ENCODE measurements around the gene CORO2A. TPM values are rescaled to one million over a fixed set of nuclear protein-coding genes. Genes with fewer than 3 reads are reported as not detected.

Gene CORO2A
- total and polyA plus RNA-seq, 10 of the 15 experiments (the other 5 are each of a cell fraction or from before 2014, with no cell fraction given), result 1.0 to 5.3 (median 3.5) TPM

DNA sequence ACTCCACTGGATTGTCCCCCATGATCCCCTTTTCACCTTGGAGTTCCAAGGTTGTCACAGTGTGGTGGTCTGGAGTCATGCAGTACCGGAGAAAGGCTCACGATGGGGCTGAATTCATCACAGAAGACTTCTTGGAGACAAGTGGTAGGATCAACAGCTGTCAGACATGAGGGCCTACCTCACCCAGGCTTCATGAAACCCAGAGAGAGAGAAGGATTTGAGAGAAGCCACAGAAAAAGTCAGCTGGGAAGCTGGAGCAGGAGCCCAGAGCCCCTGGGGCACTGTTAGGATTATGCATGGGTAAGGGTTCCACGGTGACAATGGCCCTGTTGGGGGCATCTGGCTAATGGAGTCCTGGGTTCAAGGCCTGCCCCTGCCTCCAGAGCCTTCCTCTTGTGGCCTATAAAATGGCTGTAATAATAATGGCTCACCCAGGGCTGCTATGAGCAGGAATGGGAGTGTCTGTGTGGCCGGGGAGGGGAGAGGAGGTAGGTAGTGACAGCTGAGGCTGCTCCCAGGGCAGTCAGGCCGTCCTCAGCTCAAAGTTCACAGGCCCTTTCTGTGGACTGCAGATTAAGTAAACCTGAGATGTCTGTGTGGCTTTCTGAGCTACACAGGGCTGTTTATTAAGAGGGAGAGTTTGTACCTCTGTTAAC, 74.3 kb downstream of the CORO2A start (continued):
- TF ChIP-seq, protein P1, sequence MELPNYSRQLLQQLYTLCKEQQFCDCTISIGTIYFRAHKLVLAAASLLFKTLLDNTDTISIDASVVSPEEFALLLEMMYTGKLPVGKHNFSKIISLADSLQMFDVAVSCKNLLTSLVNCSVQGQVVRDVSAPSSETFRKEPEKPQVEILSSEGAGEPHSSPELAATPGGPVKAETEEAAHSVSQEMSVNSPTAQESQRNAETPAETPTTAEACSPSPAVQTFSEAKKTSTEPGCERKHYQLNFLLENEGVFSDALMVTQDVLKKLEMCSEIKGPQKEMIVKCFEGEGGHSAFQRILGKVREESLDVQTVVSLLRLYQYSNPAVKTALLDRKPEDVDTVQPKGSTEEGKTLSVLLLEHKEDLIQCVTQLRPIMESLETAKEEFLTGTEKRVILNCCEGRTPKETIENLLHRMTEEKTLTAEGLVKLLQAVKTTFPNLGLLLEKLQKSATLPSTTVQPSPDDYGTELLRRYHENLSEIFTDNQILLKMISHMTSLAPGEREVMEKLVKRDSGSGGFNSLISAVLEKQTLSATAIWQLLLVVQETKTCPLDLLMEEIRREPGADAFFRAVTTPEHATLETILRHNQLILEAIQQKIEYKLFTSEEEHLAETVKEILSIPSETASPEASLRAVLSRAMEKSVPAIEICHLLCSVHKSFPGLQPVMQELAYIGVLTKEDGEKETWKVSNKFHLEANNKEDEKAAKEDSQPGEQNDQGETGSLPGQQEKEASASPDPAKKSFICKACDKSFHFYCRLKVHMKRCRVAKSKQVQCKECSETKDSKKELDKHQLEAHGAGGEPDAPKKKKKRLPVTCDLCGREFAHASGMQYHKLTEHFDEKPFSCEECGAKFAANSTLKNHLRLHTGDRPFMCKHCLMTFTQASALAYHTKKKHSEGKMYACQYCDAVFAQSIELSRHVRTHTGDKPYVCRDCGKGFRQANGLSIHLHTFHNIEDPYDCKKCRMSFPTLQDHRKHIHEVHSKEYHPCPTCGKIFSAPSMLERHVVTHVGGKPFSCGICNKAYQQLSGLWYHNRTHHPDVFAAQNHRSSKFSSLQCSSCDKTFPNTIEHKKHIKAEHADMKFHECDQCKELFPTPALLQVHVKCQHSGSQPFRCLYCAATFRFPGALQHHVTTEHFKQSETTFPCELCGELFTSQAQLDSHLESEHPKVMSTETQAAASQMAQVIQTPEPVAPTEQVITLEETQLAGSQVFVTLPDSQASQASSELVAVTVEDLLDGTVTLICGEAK (IDR thresholded peaks at IDR 0.05; ENCODE audit: borderline replicate concordance), result 0 out of 2 replicates have a peak, but pooled peaks have one; percentile 11
- TF ChIP-seq POLR2AphosphoS2 (IDR thresholded peaks at IDR 0.05; ENCODE audit: low read depth, low read length) (no peak), CEBPB (IDR thresholded peaks at IDR 0.05; ENCODE audit: borderline replicate concordance in 1 of 2, low read depth in 2 of 2, low read length in 2 of 2) (no peak), RAD21 (IDR thresholded peaks at IDR 0.05; ENCODE audit: insufficient read depth, low read depth, low read length) (peak; percentile 67), TCF12 (IDR thresholded peaks at IDR 0.05; ENCODE audit: low read depth, low read length) (peak; percentile 64; the same call in 1 of the 2 replicates), CREB1 (IDR thresholded peaks at IDR 0.05; ENCODE audit: low read depth) (no peak), SKIL (IDR thresholded peaks at IDR 0.05; ENCODE audit: low read depth, poor library complexity, severe bottlenecking) (no peak), MEF2A (IDR thresholded peaks at IDR 0.05; ENCODE audit: insufficient read depth, low read depth, low read length) (no peak), DPF2 (IDR thresholded peaks at IDR 0.05) (no peak), BHLHE40 (IDR thresholded peaks at IDR 0.05; ENCODE audit: borderline replicate concordance in 1 of 2, low read depth in 2 of 2, low read length in 1 of 2) (no peak), BMI1 (IDR thresholded peaks at IDR 0.05; ENCODE audit: borderline replicate concordance) (no peak), POLR2AphosphoS5 (IDR thresholded peaks at IDR 0.05; ENCODE audit: low read length) (0 out of 2 replicates have a peak, but pooled peaks have one; percentile 2), EZH2 (IDR thresholded peaks at IDR 0.05; ENCODE audit: borderline replicate concordance, control insufficient read depth, low read depth, low read length) (no peak), HDAC2 (IDR thresholded peaks at IDR 0.05) (no peak), ZSCAN29 (IDR thresholded peaks at IDR 0.05) (no peak)
- TF ChIP-seq, protein P2, sequence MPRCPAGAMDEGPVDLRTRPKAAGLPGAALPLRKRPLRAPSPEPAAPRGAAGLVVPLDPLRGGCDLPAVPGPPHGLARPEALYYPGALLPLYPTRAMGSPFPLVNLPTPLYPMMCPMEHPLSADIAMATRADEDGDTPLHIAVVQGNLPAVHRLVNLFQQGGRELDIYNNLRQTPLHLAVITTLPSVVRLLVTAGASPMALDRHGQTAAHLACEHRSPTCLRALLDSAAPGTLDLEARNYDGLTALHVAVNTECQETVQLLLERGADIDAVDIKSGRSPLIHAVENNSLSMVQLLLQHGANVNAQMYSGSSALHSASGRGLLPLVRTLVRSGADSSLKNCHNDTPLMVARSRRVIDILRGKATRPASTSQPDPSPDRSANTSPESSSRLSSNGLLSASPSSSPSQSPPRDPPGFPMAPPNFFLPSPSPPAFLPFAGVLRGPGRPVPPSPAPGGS (IDR thresholded peaks at IDR 0.05; ENCODE audit: borderline replicate concordance, insufficient read depth, low read depth, low read length, poor library complexity, severe bottlenecking), result no peak
- TF ChIP-seq, protein P3, sequence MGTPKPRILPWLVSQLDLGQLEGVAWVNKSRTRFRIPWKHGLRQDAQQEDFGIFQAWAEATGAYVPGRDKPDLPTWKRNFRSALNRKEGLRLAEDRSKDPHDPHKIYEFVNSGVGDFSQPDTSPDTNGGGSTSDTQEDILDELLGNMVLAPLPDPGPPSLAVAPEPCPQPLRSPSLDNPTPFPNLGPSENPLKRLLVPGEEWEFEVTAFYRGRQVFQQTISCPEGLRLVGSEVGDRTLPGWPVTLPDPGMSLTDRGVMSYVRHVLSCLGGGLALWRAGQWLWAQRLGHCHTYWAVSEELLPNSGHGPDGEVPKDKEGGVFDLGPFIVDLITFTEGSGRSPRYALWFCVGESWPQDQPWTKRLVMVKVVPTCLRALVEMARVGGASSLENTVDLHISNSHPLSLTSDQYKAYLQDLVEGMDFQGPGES (IDR thresholded peaks at IDR 0.05), result no peak
